Endothelial cell of umbilical vein (primary cell): ENCODE results near the gene FGF3. TPM values are rescaled to one million over a fixed set of nuclear protein-coding genes. Genes with fewer than 3 reads are reported as not detected.

Experiments used
- BruUV-seq: library from RNA; stranded (reverse); fragments of 400-500 nt; replicated peaks from 2 replicates; lab custom pipeline; 2021; lab: Mats Ljungman, UMichigan
- CTCF ChIA-PET: fragments of 300-600, 350-600 bp; sonication (Branson Sonifier 250); formaldehyde crosslinking; loops from one replicate; lab custom pipeline; 2021; ENCODE audit warnings: antibody characterized with exemption, inconsistent platforms; lab: Charles Lee
- POLR2A ChIA-PET: fragments of 300-600, 350-600 bp; sonication (Branson Sonifier 250); formaldehyde crosslinking; loops from one replicate; lab custom pipeline; 2021; ENCODE audit warnings: antibody characterized with exemption, inconsistent platforms; lab: Charles Lee
- DNase-seq: peaks from one replicate; pipeline ENCODE4 v3.0.0-alpha.2; 2011; ENCODE audit warnings: low read depth, low spot score
- FAIRE-seq: peaks from 2 replicates; lab custom pipeline; 2011; peaks lifted over from hg19 to GRCh38; lab: Jason Lieb, UNC
- H2AFZ ChIP-seq: 2 replicates; pipeline ENCODE4 v1.6.0; 2012; ENCODE audit warnings: low read depth, low read length, control low read depth, inconsistent platforms
- H3K27ac ChIP-seq: 2 replicates; pipeline ENCODE4 v1.5.1; 2011; ENCODE audit warnings: low read depth, mild to moderate bottlenecking, control low read depth, low read length, moderate library complexity; ENCODE audit not compliant: insufficient read depth
- H3K27me3 ChIP-seq, 2 experiments: 2 replicates each; pipeline versions ENCODE4 v1.6.0 to v1.6.1; 2011; ENCODE audit warnings: low read length in 2 of 2, mixed read lengths in 1 of 2; ENCODE audit not compliant: control insufficient read depth in 2 of 2, insufficient read depth in 2 of 2
- H3K36me3 ChIP-seq, 2 experiments: 2 replicates in 1 of 2; 3 replicates in 1 of 2; pipeline ENCODE4 v1.5.1; 2011; ENCODE audit warnings: low read length in 2 of 2, mild to moderate bottlenecking in 1 of 2, moderate library complexity in 1 of 2; ENCODE audit not compliant: control insufficient read depth in 2 of 2, insufficient read depth in 2 of 2; ENCODE audit errors: extremely low read depth in 1 of 2
- H3K4me1 ChIP-seq: 3 replicates; pipeline ENCODE4 v1.5.1; 2011; ENCODE audit warnings: mild to moderate bottlenecking, low read length; ENCODE audit not compliant: control insufficient read depth, insufficient read depth; ENCODE audit errors: extremely low read depth
- H3K4me2 ChIP-seq: 2 replicates; pipeline ENCODE4 v1.6.1; 2011; ENCODE audit warnings: low read length, control low read depth, mixed read lengths; ENCODE audit not compliant: insufficient read depth
- H3K4me3 ChIP-seq, 3 experiments: fragments of 200-600 bp in 1 of 3; sonication (generic), shearing (Covaris generic) in 1 of 3; replicated peaks in 1 of 3; 2 replicates each; pipeline ENCODE4 v1.5.1; 2011 to 2016; ENCODE audit warnings: control low read depth in 3 of 3, low read length in 3 of 3, mild to moderate bottlenecking in 2 of 3, inconsistent platforms in 1 of 3, low read depth in 1 of 3, moderate library complexity in 1 of 3; ENCODE audit not compliant: insufficient read depth in 1 of 3
- H3K79me2 ChIP-seq: 2 replicates; pipeline ENCODE4 v1.6.0; 2012; ENCODE audit warnings: low read length, inconsistent platforms; ENCODE audit not compliant: control insufficient read depth, insufficient read depth
- H3K9ac ChIP-seq: replicated peaks from 2 replicates; pipeline ENCODE3; 2011; ENCODE audit warnings: low read length, control low read depth; ENCODE audit not compliant: insufficient read depth; ENCODE audit errors: extremely low read depth
- H3K9me1 ChIP-seq: replicated peaks from 3 replicates; pipeline ENCODE4 v1.6.0; 2011; ENCODE audit warnings: mild to moderate bottlenecking, low read length; ENCODE audit not compliant: control insufficient read depth, insufficient read depth; ENCODE audit errors: extremely low read depth
- H3K9me3 ChIP-seq: replicated peaks from 2 replicates; pipeline ENCODE4 v1.5.1; 2012; ENCODE audit warnings: low read length, inconsistent platforms; ENCODE audit not compliant: control insufficient read depth, insufficient read depth
- H4K20me1 ChIP-seq: replicated peaks from 2 replicates; pipeline ENCODE3; 2011; ENCODE audit warnings: mild to moderate bottlenecking, low read length; ENCODE audit not compliant: control insufficient read depth, insufficient read depth; ENCODE audit errors: extremely low read depth
- CTCF ChIP-seq, 2 donors: IDR thresholded peaks; 1 replicate in 1 of 2; 2 replicates in 1 of 2; pipeline ENCODE4 v1.5.1; 2011; ENCODE audit warnings: low read length in 2 of 2, mild to moderate bottlenecking in 2 of 2, moderate library complexity in 2 of 2, control low read depth in 1 of 2, inconsistent platforms in 1 of 2, low read depth in 1 of 2; ENCODE audit not compliant: insufficient read depth in 1 of 2; ENCODE audit errors: extremely low read depth in 1 of 2
- EZH2 ChIP-seq: IDR thresholded peaks from 2 replicates; pipeline ENCODE4 v1.6.1; 2012; ENCODE audit warnings: borderline replicate concordance, low read depth, mild to moderate bottlenecking, moderate library complexity, low read length, inconsistent platforms; ENCODE audit not compliant: severe bottlenecking
- FOS ChIP-seq: IDR thresholded peaks from 2 replicates; pipeline ENCODE4 v1.6.1; 2011; ENCODE audit warnings: mild to moderate bottlenecking, low read length, moderate library complexity, borderline replicate concordance; ENCODE audit not compliant: insufficient read depth
- GATA2 ChIP-seq: IDR thresholded peaks from 2 replicates; pipeline ENCODE4 v1.7.0; 2011; ENCODE audit warnings: low read depth, mild to moderate bottlenecking, moderate library complexity, mixed read lengths, low read length; ENCODE audit not compliant: insufficient read length, insufficient read depth
- JUN ChIP-seq: IDR thresholded peaks from 2 replicates; pipeline ENCODE4 v1.6.1; 2011; ENCODE audit warnings: borderline replicate concordance, low read depth; ENCODE audit not compliant: insufficient read length, insufficient read depth
- MAX ChIP-seq: IDR thresholded peaks from 2 replicates; pipeline ENCODE4 v1.6.1; 2011; ENCODE audit not compliant: insufficient read depth, insufficient read length
- MYC ChIP-seq: IDR thresholded peaks from one replicate; pipeline ENCODE4 v1.6.1; 2011; ENCODE audit warnings: mild to moderate bottlenecking, low read depth, low read length
- POLR2A ChIP-seq: IDR thresholded peaks from 2 replicates; pipeline ENCODE4 v1.6.1; 2012; ENCODE audit warnings: low read depth, mild to moderate bottlenecking, control low read depth, low read length
- POLR2AphosphoS5 ChIP-seq: IDR thresholded peaks from 2 replicates; pipeline ENCODE4 v1.6.1; 2012; ENCODE audit warnings: low read depth, mild to moderate bottlenecking, control low read depth, low read length, moderate library complexity; ENCODE audit not compliant: insufficient read depth
- dilution Hi-C: fragments of 300-500 bp; cut with MboI; formaldehyde crosslinking; loops from one replicate; pipeline ENCODE4 v1.15.0; 2019; ENCODE audit warnings: low sequenced_read_pairs; ENCODE audit not compliant: extremely low pct_ligation_motif_present
- intact Hi-C: fragments of 100-400 bp; cut with micrococcal nuclease; formaldehyde crosslinking; loops from one replicate; pipeline ENCODE4 v1.10.0; 2022
- polyA plus RNA-seq, 4 experiments: library from polyadenylated mRNA; depleted of rRNA in 3 of 4; stranded (reverse) in 3 of 4; unstranded in 1 of 4; fragments of >200 nt; gene quantifications; 2 replicates each; pipeline versions ENCODE4 v1.2.1 to v1.2.3, GENCODE V29; 2011 to 2012; ENCODE audit warnings: missing spikeins in 1 of 4
- total RNA-seq: library from RNA; stranded (reverse); gene quantifications from 2 replicates; pipeline ENCODE4 v1.2.3, GENCODE V29; 2021

Gene FGF3
- total and polyA plus RNA-seq, 2 donors (not counting 3 experiments of a cell fraction or from before 2014, with no cell fraction given) = not detected

- CTCF ChIA-PET = no interaction called here
- Histone ChIP-seq H3K9ac (no peak overlapping the region), H4K20me1 (no peaks in the 10 kb centered on the region), H3K4me1 (no peaks in the 10 kb centered on the region), H2AFZ (no peak overlapping the region), H3K9me3 (no peaks in the 10 kb centered on the region), H3K79me2 (no peaks in the 10 kb centered on the region), H3K4me2 (no peak overlapping the region), H3K27ac (no peak overlapping the region), H3K9me1 (no peaks in the 10 kb centered on the region), H3K27me3 (peaks cover 41 to 50% of the 10 kb centered on the region in 2 experiments), H3K36me3 (no peaks in the 10 kb centered on the region), H3K4me3 (no peak overlapping the region)
- POLR2A ChIA-PET = no interaction called here
- dilution Hi-C loops = no loop called here
- BruUV-seq = no TSS peak
- TF ChIP-seq GATA2 = no peak
- no peak for TF ChIP-seq MYC
- TF ChIP-seq JUN = no peak
- no peak for TF ChIP-seq FOS
- no peak for TF ChIP-seq EZH2
- TF ChIP-seq POLR2A = no peak
- no peak for TF ChIP-seq MAX
- FAIRE-seq (no peak), DNase-seq (no peak)
- intact Hi-C loops = no loop called here
Observed at GRCh38 chr11:69771466-69771865, 47.8 kb downstream of the FGF3 start.

- Histone ChIP-seq H2AFZ (no peak overlapping the region), H3K4me2 (no peak overlapping the region), H4K20me1 (no peaks in the 10 kb centered on the region), H3K79me2 (no peaks in the 10 kb centered on the region), H3K9me3 (no peaks in the 10 kb centered on the region), H3K9ac (no peak overlapping the region), H3K36me3 (no peaks in the 10 kb centered on the region), H3K9me1 (no peaks in the 10 kb centered on the region), H3K27ac (no peak overlapping the region), H3K4me3 (no peak overlapping the region), H3K27me3 (peaks cover 32 to 45% of the 10 kb centered on the region in 2 experiments), H3K4me1 (no peaks in the 10 kb centered on the region)
- ChIA-PET POLR2A (no interaction called here), CTCF (no interaction called here)
- DNase-seq (no peak), FAIRE-seq (no peak)
- dilution Hi-C loops (no loop called here), intact Hi-C loops (no loop called here)
- no peak for TF ChIP-seq JUN
- TF ChIP-seq GATA2 = no peak
- TF ChIP-seq MYC = no peak
- no peak for TF ChIP-seq EZH2
- TF ChIP-seq POLR2AphosphoS5 = no peak
- TF ChIP-seq POLR2A = no peak
- no peak for TF ChIP-seq FOS
- no peak for TF ChIP-seq CTCF (IDR thresholded peaks at IDR 0.05; ENCODE audit: extremely low read depth in 1 of 2, insufficient read depth in 1 of 2, low read depth in 1 of 2, low read length in 2 of 2)
- TF ChIP-seq MAX = no peak
- BruUV-seq = no TSS peak
Observed at GRCh38 chr11:69770540-69770939, 48.7 kb downstream of the FGF3 start.
